ENCODE measurements around the gene ITGA11. TPM values are rescaled to one million over a fixed set of nuclear protein-coding genes. Genes with fewer than 3 reads are reported as not detected.
A peak's percentile ranks its signal among the peaks of the same experiment; 100 is the strongest.

Gene ITGA11
- total and polyA plus RNA-seq, 3 experiments from 2014 or later, result not detected

GRCh38 chr15:68371160-68371559 is 60.8 kb downstream of the ITGA11 start:
- ChIA-PET CTCF (interaction anchor here (0.9 kb wide), 1 partner anchor 9 kb away, joined by 3 read pairs; no protein-coding TSS in a partner anchor), POLR2A (no interaction called here)
- H3K4me3 ChIP-seq (ENCODE audit: low read length), result no peak overlapping the region
- no peaks in the 10 kb centered on the region for H3K9me3 ChIP-seq (ENCODE audit: low read length)
- no peaks in the 10 kb centered on the region for H3K4me1 ChIP-seq (ENCODE audit: insufficient read depth, low read length)
- no peak for DNase-seq
- Mint-ChIP-seq H3K4me3 (no peak overlapping the region), H3K27me3 (peaks cover 15 to 24% of the 10 kb centered on the region in 2 donors), H3K4me1 (no peaks in the 10 kb centered on the region), H3K9me3 (no peaks in the 10 kb centered on the region), H3K36me3 (no peaks in the 10 kb centered on the region), H3K27ac (no peak overlapping the region)
- no peaks in the 10 kb centered on the region for H3K27me3 ChIP-seq (ENCODE audit: insufficient read depth, low read length, poor library complexity, severe bottlenecking)
- H3K36me3 ChIP-seq (ENCODE audit: insufficient read depth, low read length), result no peaks in the 10 kb centered on the region
- H3K27ac ChIP-seq (ENCODE audit: low read depth, low read length), result no peak overlapping the region

DNA sequence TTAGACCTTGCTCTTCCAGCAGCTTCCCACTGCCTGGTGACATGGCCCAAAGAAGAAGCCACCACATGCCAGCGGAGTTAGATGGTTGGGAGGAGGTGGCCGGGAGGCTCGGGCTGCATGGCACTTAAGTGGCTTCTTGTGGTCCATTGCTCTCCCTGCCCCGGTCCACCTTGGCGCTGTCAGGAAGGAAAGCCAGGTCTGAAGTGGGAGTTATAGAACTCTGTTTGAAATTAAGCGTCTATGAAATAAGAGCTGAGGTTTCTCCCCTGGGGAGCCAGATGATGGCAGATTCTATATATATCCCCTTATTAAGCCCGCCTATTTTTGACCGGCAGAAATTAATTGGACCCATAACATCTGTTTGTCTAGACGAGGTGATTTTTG is 61.2 kb downstream of the ITGA11 start:
- Mint-ChIP-seq H3K4me1 (no peaks in the 10 kb centered on the region), H3K36me3 (no peaks in the 10 kb centered on the region), H3K9me3 (no peaks in the 10 kb centered on the region), H3K4me3 (no peak overlapping the region), H3K27ac (no peak overlapping the region), H3K27me3 (peaks cover 17 to 24% of the 10 kb centered on the region in 2 donors)
- no peak overlapping the region for H3K27ac ChIP-seq (ENCODE audit: low read depth, low read length)
- H3K27me3 ChIP-seq (ENCODE audit: insufficient read depth, low read length, poor library complexity, severe bottlenecking), result no peaks in the 10 kb centered on the region
- ChIA-PET CTCF (interaction anchor here (0.9 kb wide), 1 partner anchor 9 kb away, joined by 3 read pairs; no protein-coding TSS in a partner anchor), POLR2A (no interaction called here)
- no peak for DNase-seq
- no peak overlapping the region for H3K4me3 ChIP-seq (ENCODE audit: low read length)
- H3K36me3 ChIP-seq (ENCODE audit: insufficient read depth, low read length), result no peaks in the 10 kb centered on the region
- no peaks in the 10 kb centered on the region for H3K4me1 ChIP-seq (ENCODE audit: insufficient read depth, low read length)
- H3K9me3 ChIP-seq (ENCODE audit: low read length), result no peaks in the 10 kb centered on the region

GRCh38 chr15:68369931-68370767 is 61.8 kb downstream of the ITGA11 start:
- Histone ChIP-seq H3K27ac (ENCODE audit: low read depth, low read length) (no peak overlapping the region), H3K4me3 (ENCODE audit: low read length) (no peak overlapping the region), H3K9me3 (ENCODE audit: low read length) (no peaks in the 10 kb centered on the region), H3K4me1 (ENCODE audit: insufficient read depth, low read length) (no peaks in the 10 kb centered on the region), H3K36me3 (ENCODE audit: insufficient read depth, low read length) (no peaks in the 10 kb centered on the region), H3K27me3 (ENCODE audit: insufficient read depth, low read length, poor library complexity, severe bottlenecking) (no peaks in the 10 kb centered on the region)
- Mint-ChIP-seq H3K4me3 (no peak overlapping the region), H3K27me3 (peaks cover 17 to 24% of the 10 kb centered on the region in 2 donors), H3K4me1 (no peaks in the 10 kb centered on the region), H3K9me3 (no peaks in the 10 kb centered on the region), H3K27ac (no peak overlapping the region), H3K36me3 (no peaks in the 10 kb centered on the region)
- ChIA-PET CTCF (interaction anchor here (0.9 kb wide), 1 partner anchor 10 kb away, joined by 3 read pairs; no protein-coding TSS in a partner anchor), POLR2A (no interaction called here)
- DNase-seq, result no peak

GRCh38 chr15:68368731-68369435 is 63.1 kb downstream of the ITGA11 start:
- Histone ChIP-seq H3K27me3 (ENCODE audit: insufficient read depth, low read length, poor library complexity, severe bottlenecking) (no peaks in the 10 kb centered on the region), H3K4me1 (ENCODE audit: insufficient read depth, low read length) (no peaks in the 10 kb centered on the region), H3K27ac (ENCODE audit: low read depth, low read length) (no peak overlapping the region), H3K9me3 (ENCODE audit: low read length) (no peaks in the 10 kb centered on the region), H3K4me3 (ENCODE audit: low read length) (no peak overlapping the region), H3K36me3 (ENCODE audit: insufficient read depth, low read length) (no peaks in the 10 kb centered on the region)
- Mint-ChIP-seq H3K27me3 (peaks cover 17 to 24% of the 10 kb centered on the region in 2 donors), H3K36me3 (no peaks in the 10 kb centered on the region), H3K27ac (no peak overlapping the region), H3K4me3 (no peak overlapping the region), H3K9me3 (no peaks in the 10 kb centered on the region), H3K4me1 (no peaks in the 10 kb centered on the region)
- DNase-seq, result no peak
- POLR2A ChIA-PET, result no interaction called here
- CTCF ChIA-PET, result no interaction called here

DNA sequence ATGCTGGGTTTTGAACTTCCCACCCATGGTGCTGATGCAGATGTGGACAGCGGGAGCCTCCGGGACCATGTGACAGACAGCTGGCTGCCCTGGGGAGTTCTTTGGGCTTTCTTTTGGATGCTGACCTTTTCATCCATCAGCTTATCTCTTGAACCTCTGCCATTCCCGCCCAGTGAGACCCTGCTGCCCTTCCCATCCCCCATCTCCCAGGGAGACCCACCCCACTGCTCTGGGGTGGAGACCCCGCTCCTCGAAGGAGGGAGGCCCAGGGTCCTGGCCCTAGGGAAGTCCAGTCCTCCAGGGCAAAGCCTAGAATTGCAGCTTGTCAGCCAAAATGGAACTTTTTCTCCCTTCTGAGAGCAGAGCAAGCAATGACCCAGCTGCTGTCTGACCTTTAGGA is 64.0 kb downstream of the ITGA11 start:
- no peaks in the 10 kb centered on the region for H3K9me3 ChIP-seq (ENCODE audit: low read length)
- H3K4me3 ChIP-seq (ENCODE audit: low read length), result no peak overlapping the region
- no peaks in the 10 kb centered on the region for H3K27me3 ChIP-seq (ENCODE audit: insufficient read depth, low read length, poor library complexity, severe bottlenecking)
- ChIA-PET POLR2A (no interaction called here), CTCF (no interaction called here)
- Mint-ChIP-seq H3K9me3 (no peaks in the 10 kb centered on the region), H3K4me3 (no peak overlapping the region), H3K4me1 (no peaks in the 10 kb centered on the region), H3K27ac (no peak overlapping the region), H3K36me3 (no peaks in the 10 kb centered on the region), H3K27me3 (peaks cover 17 to 24% of the 10 kb centered on the region in 2 donors)
- H3K36me3 ChIP-seq (ENCODE audit: insufficient read depth, low read length), result no peaks in the 10 kb centered on the region
- DNase-seq, result no peak
- H3K4me1 ChIP-seq (ENCODE audit: insufficient read depth, low read length), result no peaks in the 10 kb centered on the region
- H3K27ac ChIP-seq (ENCODE audit: low read depth, low read length), result no peak overlapping the region

- H3K27me3 ChIP-seq (ENCODE audit: insufficient read depth, low read length, poor library complexity, severe bottlenecking), result no peaks in the 10 kb centered on the region
- Mint-ChIP-seq H3K4me3 (no peak overlapping the region), H3K36me3 (no peaks in the 10 kb centered on the region), H3K27me3 (peaks cover 17 to 24% of the 10 kb centered on the region in 2 donors), H3K4me1 (no peaks in the 10 kb centered on the region), H3K27ac (no peak overlapping the region), H3K9me3 (no peaks in the 10 kb centered on the region)
- no peaks in the 10 kb centered on the region for H3K36me3 ChIP-seq (ENCODE audit: insufficient read depth, low read length)
- H3K4me1 ChIP-seq (ENCODE audit: insufficient read depth, low read length), result no peaks in the 10 kb centered on the region
- no peaks in the 10 kb centered on the region for H3K9me3 ChIP-seq (ENCODE audit: low read length)
- H3K4me3 ChIP-seq (ENCODE audit: low read length), result no peak overlapping the region
- ChIA-PET POLR2A (no interaction called here), CTCF (no interaction called here)
- no peak for DNase-seq
- no peak overlapping the region for H3K27ac ChIP-seq (ENCODE audit: low read depth, low read length)
Measured at GRCh38 chr15:68367226-68367625, 64.7 kb downstream of the ITGA11 start.

GRCh38 chr15:68366314-68366713 is 65.6 kb downstream of the ITGA11 start:
- H3K4me1 ChIP-seq (ENCODE audit: insufficient read depth, low read length), result no peaks in the 10 kb centered on the region
- Mint-ChIP-seq H3K27me3 (peaks cover 17 to 27% of the 10 kb centered on the region in 2 donors), H3K4me1 (no peaks in the 10 kb centered on the region), H3K27ac (peak overlapping the region in 1 of 8 donors; percentile 41), H3K36me3 (no peaks in the 10 kb centered on the region), H3K9me3 (no peaks in the 10 kb centered on the region), H3K4me3 (no peak overlapping the region)
- ChIA-PET POLR2A (no interaction called here), CTCF (no interaction called here)
- H3K27me3 ChIP-seq (ENCODE audit: insufficient read depth, low read length, poor library complexity, severe bottlenecking), result no peaks in the 10 kb centered on the region
- no peaks in the 10 kb centered on the region for H3K36me3 ChIP-seq (ENCODE audit: insufficient read depth, low read length)
- H3K9me3 ChIP-seq (ENCODE audit: low read length), result no peaks in the 10 kb centered on the region
- H3K4me3 ChIP-seq (ENCODE audit: low read length), result no peak overlapping the region
- H3K27ac ChIP-seq (ENCODE audit: low read depth, low read length), result no peak overlapping the region
- DNase-seq, result no peak

DNA sequence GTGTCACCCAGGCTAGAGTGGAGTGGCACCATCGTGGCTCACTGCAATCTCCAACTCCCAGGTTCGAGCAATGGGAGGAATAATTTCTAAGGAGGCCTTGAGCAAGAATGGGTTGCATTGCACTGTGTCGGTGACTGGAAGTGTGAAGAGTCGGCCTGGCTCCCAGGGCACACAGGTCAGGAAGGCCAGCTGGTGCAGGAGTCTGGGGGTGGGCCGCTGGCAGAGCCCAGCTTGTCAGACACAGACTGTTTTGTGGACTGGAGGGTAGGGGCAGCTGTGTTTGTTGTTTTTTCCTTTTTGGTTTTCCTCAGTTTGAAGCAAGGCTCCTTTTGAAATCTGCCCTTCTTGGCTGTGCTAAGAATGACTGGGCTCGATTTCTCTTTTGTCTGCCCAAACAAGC is 66.2 kb downstream of the ITGA11 start:
- CTCF ChIA-PET, result no interaction called here
- Mint-ChIP-seq H3K4me1 (no peaks in the 10 kb centered on the region), H3K27ac (peak overlapping the region in 1 of 8 donors; percentile 41)

More for the DNA sequence above, 66.2 kb downstream of the ITGA11 start:
- no peaks in the 10 kb centered on the region for H3K36me3 Mint-ChIP-seq
- Histone ChIP-seq H3K27me3 (ENCODE audit: insufficient read depth, low read length, poor library complexity, severe bottlenecking) (no peaks in the 10 kb centered on the region), H3K27ac (ENCODE audit: low read depth, low read length) (no peak overlapping the region), H3K4me3 (ENCODE audit: low read length) (no peak overlapping the region), H3K36me3 (ENCODE audit: insufficient read depth, low read length) (no peaks in the 10 kb centered on the region), H3K4me1 (ENCODE audit: insufficient read depth, low read length) (no peaks in the 10 kb centered on the region), H3K9me3 (ENCODE audit: low read length) (no peaks in the 10 kb centered on the region)
- H3K9me3 Mint-ChIP-seq, result no peaks in the 10 kb centered on the region
- no peak overlapping the region for H3K4me3 Mint-ChIP-seq
- H3K27me3 Mint-ChIP-seq, result peaks cover 20 to 30% of the 10 kb centered on the region in 2 donors
- POLR2A ChIA-PET, result interaction anchor here (0.6 kb wide), 1 partner anchor 838 kb away, joined by 10 read pairs; no protein-coding TSS in a partner anchor
- no peak for DNase-seq
